Fibroblast of mammary gland (primary cell): ENCODE data around the gene MT3.

ENCODE experiments used
- DNase-seq: peaks from one replicate; pipeline ENCODE4 v3.0.0-alpha.2; 2010; ENCODE audit warnings: low read depth
- H3K4me3 ChIP-seq: 2 replicates; pipeline ENCODE4 v1.5.1; 2011; ENCODE audit warnings: low read depth, mild to moderate bottlenecking, low read length, moderate library complexity; ENCODE audit not compliant: control insufficient read depth
- TF ChIP-seq, protein P1 (sequence below): conservative IDR thresholded peaks from 2 replicates; pipeline ENCODE4 v1.5.1; 2011; ENCODE audit warnings: low read depth, low read length, inconsistent platforms; ENCODE audit not compliant: control insufficient read depth, insufficient read depth

Gene MT3

DNA sequence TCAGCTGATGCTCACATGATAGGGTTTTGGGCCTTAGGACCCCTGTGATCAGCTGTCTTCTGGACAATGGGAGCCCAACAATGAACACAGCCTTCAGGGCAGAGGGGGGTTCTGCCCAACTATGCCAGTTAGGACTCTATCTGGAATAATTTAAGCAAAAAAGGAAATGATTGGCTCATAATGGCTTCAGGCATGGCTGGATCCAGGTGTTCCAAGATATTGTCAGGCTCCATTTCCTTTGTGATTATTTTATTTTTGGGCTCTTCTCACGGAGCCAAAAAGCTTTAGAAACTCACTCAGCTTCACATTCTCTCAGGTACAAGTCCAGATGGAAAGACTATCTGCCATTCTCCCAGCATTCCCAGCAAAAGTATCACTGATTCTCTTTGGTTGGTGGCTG lies 16.1 kb downstream of the MT3 start:
- H3K4me3 ChIP-seq, result no peak overlapping the region
- no peak for DNase-seq
- TF ChIP-seq, protein P1, sequence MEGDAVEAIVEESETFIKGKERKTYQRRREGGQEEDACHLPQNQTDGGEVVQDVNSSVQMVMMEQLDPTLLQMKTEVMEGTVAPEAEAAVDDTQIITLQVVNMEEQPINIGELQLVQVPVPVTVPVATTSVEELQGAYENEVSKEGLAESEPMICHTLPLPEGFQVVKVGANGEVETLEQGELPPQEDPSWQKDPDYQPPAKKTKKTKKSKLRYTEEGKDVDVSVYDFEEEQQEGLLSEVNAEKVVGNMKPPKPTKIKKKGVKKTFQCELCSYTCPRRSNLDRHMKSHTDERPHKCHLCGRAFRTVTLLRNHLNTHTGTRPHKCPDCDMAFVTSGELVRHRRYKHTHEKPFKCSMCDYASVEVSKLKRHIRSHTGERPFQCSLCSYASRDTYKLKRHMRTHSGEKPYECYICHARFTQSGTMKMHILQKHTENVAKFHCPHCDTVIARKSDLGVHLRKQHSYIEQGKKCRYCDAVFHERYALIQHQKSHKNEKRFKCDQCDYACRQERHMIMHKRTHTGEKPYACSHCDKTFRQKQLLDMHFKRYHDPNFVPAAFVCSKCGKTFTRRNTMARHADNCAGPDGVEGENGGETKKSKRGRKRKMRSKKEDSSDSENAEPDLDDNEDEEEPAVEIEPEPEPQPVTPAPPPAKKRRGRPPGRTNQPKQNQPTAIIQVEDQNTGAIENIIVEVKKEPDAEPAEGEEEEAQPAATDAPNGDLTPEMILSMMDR, result no peak

DNA sequence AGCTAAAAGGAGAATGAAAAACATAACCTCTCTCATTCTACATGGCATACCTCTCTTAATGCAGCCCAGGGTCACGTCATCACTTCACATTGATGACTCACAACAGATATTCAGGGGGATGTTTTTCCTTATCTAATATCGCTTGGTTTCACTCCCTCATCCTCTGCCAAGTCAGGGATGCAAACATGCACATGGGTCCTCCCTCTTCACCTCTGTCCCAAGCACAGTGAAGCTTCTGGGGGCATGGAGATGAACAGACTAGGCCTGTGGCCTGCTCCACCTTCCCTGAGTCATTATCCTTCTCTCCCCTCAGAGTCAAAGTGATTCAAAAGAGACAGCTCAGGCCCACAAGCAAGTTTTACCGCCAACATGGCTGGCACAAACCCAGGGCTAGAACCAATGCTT lies 16.7 kb downstream of the MT3 start:
- DNase-seq, result no peak
- H3K4me3 ChIP-seq, result no peak overlapping the region
- TF ChIP-seq, protein P1, result no peak

DNA sequence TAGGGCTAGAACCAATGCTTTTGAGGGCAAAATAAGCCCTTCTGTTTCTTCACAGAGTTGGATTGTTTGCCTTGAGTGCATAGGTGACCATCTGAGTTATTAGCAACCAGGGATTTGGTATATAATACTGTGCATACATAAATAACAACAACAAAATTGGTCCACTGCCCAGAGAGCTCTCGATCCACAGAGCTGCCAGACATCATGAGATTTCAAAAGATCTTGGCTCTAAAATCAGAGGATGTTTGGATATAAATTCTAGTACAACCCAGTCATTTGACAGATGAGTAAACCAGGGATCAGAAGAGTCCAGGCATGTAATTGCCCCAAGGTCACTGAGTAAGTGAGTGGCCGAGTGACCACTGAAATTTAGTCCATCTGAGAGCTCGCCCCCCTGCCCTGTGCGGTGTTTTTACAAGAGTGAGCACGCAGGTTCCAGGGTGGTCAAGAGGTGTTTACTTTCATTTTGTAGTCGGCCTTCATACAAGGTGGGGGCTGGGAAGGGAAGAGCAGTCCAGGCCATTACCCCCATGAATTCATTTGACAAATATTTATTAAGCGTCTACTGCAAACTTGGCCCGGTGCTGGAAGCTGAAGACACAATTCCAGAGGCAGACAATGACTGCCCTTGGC lies 17.3 kb downstream of the MT3 start:
- peak overlapping the region; percentile 40 for H3K4me3 ChIP-seq
- DNase-seq, result peak; percentile 98
- TF ChIP-seq, protein P1, result no peak

DNA sequence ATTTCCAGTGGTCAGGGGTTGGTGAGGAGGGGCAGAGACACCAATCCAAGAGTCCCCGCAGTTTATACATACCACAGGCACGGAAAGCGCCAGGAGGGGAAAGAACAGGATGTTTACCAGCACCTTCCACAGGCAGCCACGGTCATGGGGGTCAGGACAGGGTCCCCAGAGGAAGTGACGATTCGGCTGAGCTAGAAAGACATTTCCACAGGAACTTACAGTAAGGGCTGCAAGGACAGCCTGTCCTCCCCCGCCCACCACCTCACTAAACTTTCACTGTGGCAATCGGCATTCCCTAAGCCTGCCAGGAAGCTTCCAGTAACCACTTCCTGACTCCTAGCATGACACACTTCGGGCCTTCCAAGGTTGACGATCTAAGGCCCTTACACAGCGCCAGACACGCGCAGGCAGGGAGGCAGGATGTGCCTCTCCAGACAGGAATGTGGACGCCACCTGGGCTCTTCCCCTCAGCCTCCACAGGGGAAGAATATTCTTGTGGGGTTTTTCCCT lies 17.8 kb downstream of the MT3 start:
- H3K4me3 ChIP-seq, result peak overlapping the region; percentile 40
- TF ChIP-seq, protein P1, result no peak

DNA sequence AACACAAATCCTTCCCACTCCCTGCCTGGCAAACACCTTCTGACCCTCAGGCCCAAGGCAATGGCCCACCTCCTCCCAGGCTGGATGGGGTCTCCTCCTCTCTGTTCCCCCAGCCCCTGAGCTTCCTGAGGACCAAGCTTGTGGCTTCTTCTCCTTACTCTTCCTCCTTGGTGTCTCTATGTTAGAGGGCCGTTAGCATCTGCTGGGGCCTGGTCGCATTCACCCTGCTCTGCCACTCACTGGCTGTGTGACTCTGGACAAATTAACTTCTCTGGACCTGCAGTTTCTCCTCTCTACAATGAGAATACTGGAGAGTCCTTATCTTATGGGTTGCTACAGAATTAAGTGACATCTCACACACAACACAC lies 18.3 kb downstream of the MT3 start:
- peak overlapping the region; percentile 43 for H3K4me3 ChIP-seq
- DNase-seq, result no peak
- TF ChIP-seq, protein P1, result no peak

More for the DNA sequence above, 17.8 kb downstream of the MT3 start:
- peak; percentile 100 for DNase-seq

DNA sequence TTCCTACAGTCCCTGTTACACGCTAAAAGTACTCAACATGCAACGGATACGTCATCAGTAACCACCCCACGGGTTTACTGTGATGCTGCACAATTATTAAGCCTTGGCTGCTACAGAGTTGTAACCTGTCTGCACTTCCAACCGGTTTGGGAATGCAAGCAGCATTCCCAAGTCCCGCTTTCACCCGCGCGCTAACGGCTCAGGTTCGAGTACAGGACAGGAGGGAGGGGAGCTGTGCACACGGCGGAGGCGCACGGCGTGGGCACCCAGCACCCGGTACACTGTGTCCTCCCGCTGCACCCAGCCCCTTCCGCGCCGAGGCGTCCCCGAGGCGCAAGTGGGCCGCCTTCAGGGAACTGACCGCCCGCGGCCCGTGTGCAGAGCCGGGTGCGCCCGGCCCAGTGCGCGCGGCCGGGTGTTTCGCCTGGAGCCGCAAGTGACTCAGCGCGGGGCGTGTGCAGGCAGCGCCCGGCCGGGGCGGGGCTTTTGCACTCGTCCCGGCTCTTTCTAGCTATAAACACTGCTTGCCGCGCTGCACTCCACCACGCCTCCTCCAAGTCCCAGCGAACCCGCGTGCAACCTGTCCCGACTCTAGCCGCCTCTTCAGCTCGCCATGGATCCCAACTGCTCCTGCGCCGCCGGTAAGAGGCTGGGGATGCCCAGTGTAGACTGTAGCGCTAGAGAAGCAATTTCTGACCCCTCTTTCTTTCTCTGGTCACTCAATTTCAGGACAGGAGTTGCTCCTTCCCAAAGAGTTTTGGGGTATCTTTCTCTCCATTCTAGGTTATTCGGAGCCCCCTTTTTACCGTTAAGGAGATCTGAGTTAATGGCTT lies 18.9 kb downstream of the MT3 start, which contains the start of gene MT2A:
Gene MT2A, plus strand, starts transcription at position 542 of the 833 bp plus-strand sequence. Its CDS starts 72 bp downstream, at position 614.
- TF ChIP-seq, protein P1, result no peak
- DNase-seq, result peak; percentile 96
- peak within 1 kb of the TSS; percentile 81 for H3K4me3 ChIP-seq
